ENCODE results near the gene PFDN4.

Gene PFDN4

DNA sequence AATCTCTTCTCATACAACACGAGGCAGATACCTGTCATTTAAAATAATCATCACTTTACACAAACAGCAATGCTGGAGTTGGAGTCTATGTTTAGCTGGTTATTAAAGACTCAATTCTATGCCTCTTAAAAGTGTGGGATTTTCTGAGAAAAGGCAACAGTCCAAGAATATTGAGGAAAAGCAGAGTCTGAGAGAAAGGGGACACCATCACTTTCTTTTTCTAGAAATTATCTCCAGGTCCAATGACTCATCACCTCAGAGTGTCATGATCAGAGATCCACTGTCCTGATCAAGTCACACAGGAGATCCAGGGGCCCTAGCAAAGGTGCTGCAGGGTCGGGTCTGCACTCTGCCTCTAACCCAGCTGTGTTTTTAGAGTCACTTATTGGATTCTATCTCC is 42.1 kb upstream of the PFDN4 start:
- H3K4me3 ChIP-seq (ENCODE audit: low read depth in 1 of 5, low read length in 5 of 5), result no peak overlapping the region
- H3K9me3 ChIP-seq (ENCODE audit: control insufficient read depth in 5 of 5, low read length in 5 of 5), result no peaks in the 10 kb centered on the region
- H3K27ac ChIP-seq (ENCODE audit: low read depth, low read length), result no peak overlapping the region
- no peaks in the 10 kb centered on the region for H3K4me1 ChIP-seq (ENCODE audit: control insufficient read depth in 5 of 5, insufficient read depth in 5 of 5, low read length in 5 of 5)
- no peak overlapping the region for H3K9ac ChIP-seq (ENCODE audit: low read length in 5 of 5)
- no peaks in the 10 kb centered on the region for H3K36me3 ChIP-seq (ENCODE audit: control insufficient read depth in 5 of 5, insufficient read depth in 5 of 5, low read length in 5 of 5)
- peaks cover 5 to 36% (median 29%) of the 10 kb centered on the region in 5 donors for H3K27me3 ChIP-seq (ENCODE audit: control insufficient read depth in 5 of 5, insufficient read depth in 4 of 5, low read length in 5 of 5)

- no peak overlapping the region for H3K4me3 ChIP-seq (ENCODE audit: low read depth in 1 of 5, low read length in 5 of 5)
- H3K27me3 ChIP-seq (ENCODE audit: control insufficient read depth in 5 of 5, insufficient read depth in 4 of 5, low read length in 5 of 5), result peaks cover 9 to 46% (median 35%) of the 10 kb centered on the region in 5 donors
- no peak overlapping the region for H3K27ac ChIP-seq (ENCODE audit: low read depth, low read length)
- H3K4me1 ChIP-seq (ENCODE audit: control insufficient read depth in 5 of 5, insufficient read depth in 5 of 5, low read length in 5 of 5), result no peaks in the 10 kb centered on the region
- no peaks in the 10 kb centered on the region for H3K9me3 ChIP-seq (ENCODE audit: control insufficient read depth in 5 of 5, low read length in 5 of 5)
- no peaks in the 10 kb centered on the region for H3K36me3 ChIP-seq (ENCODE audit: control insufficient read depth in 5 of 5, insufficient read depth in 5 of 5, low read length in 5 of 5)
- no peak overlapping the region for H3K9ac ChIP-seq (ENCODE audit: low read length in 5 of 5)
Observed at GRCh38 chr20:54166987-54167662, 40.8 kb upstream of the PFDN4 start.

DNA sequence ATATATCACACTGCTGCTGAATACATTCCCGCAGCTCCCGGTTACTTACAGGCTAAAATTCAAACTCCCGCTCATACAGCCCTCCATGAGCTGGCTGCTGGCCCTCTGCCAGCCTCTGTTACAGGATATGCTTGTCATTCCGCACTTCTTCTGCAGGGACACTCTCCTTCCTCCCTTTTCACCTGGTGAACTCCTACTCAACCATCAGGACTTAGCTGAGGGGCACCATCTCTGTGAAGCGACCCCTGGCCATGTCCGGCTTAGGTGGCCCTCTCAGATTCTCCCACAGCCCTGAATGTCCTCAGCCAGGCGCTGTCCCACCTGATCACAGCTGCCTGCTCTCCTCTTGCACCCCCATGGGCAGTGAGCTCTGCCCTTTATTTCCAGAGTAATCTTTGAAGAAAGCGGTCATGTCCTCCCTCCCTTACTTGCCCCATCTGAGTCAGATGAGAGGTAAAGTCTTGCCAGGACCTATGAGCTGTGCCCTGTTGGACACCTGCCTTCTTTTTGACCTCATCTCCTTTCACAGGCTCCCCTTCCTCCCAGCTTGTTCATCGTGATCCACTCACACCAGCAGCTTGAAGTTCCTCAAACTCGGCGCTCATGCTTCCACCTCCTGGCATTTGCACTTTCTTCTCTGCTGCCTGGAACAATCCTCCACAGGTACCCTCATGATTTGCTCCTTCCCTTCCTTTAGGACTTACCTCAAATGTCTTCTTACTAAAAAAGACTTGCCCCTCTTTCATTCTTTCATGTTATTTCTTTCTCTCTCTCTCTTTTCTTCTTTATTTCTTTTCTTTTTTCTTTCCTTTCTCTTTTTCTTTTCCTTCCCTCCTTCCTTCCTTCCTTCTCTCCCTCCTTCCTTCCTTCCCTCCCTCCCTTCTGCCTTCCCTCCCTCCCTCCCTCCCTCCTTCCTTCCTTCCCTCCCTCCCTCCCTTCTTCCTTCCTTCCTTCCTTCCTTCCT is 39.7 kb upstream of the PFDN4 start:
- no peaks in the 10 kb centered on the region for H3K9me3 ChIP-seq (ENCODE audit: control insufficient read depth in 5 of 5, low read length in 5 of 5)
- H3K27ac ChIP-seq (ENCODE audit: low read depth, low read length), result no peak overlapping the region
- H3K27me3 ChIP-seq (ENCODE audit: control insufficient read depth in 5 of 5, insufficient read depth in 4 of 5, low read length in 5 of 5), result peaks cover 16 to 51% (median 45%) of the 10 kb centered on the region in 5 donors
- no peak overlapping the region for H3K4me3 ChIP-seq (ENCODE audit: low read depth in 1 of 5, low read length in 5 of 5)
- no peak overlapping the region for H3K9ac ChIP-seq (ENCODE audit: low read length in 5 of 5)
- peaks cover 0 to 7% (median 6%) of the 10 kb centered on the region in 5 donors for H3K4me1 ChIP-seq (ENCODE audit: control insufficient read depth in 5 of 5, insufficient read depth in 5 of 5, low read length in 5 of 5)
- no peaks in the 10 kb centered on the region for H3K36me3 ChIP-seq (ENCODE audit: control insufficient read depth in 5 of 5, insufficient read depth in 5 of 5, low read length in 5 of 5)

DNA sequence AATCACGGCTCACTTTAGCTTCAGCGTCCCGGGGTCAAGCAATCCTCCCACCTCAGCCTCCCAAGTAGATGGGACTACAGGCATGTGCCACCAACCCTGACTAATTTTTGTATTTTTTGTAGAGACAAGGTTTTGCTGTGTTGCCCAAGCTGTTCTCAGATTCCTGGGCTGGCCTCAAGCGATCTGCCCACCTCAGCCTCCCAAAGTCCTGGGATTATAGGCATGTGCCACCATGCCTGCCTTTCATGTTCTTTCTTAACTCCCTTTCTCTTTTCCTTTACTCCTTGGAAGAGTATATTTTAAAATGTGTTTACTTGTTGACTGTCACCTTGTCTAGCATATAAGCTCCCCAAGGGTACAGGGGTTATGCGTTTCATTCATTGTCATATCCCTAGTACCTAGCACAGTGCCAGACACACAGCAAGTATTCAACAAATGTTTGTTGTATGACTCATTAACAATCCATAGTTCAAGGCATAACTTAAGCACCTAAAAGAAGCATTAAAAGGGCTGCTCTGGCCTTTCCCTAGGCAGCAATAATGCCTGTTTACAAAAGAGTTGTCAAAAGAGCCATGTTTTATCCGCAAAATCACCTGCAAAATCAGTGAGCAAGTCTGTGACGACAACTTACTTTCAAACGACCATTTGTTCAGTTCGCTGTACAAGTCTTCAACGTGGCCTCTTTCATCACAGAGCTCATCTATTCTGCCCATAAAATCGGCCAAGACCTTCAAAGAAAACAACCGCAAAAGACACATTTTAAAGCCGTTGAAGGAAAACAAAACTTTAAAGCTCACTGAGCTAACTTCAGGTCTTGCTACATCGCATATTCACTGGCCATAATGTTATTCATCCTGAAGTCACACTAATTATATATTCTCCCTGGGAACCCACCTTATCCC is 38.7 kb upstream of the PFDN4 start:
- Histone ChIP-seq H3K9ac (ENCODE audit: low read length in 5 of 5) (no peak overlapping the region), H3K4me1 (ENCODE audit: control insufficient read depth in 5 of 5, insufficient read depth in 5 of 5, low read length in 5 of 5) (peaks cover 0 to 17% (median 16%) of the 10 kb centered on the region in 5 donors), H3K36me3 (ENCODE audit: control insufficient read depth in 5 of 5, insufficient read depth in 5 of 5, low read length in 5 of 5) (no peaks in the 10 kb centered on the region), H3K27me3 (ENCODE audit: control insufficient read depth in 5 of 5, insufficient read depth in 4 of 5, low read length in 5 of 5) (peaks cover 23 to 59% (median 52%) of the 10 kb centered on the region in 5 donors), H3K4me3 (ENCODE audit: low read depth in 1 of 5, low read length in 5 of 5) (no peak overlapping the region), H3K9me3 (ENCODE audit: control insufficient read depth in 5 of 5, low read length in 5 of 5) (no peaks in the 10 kb centered on the region), H3K27ac (ENCODE audit: low read depth, low read length) (no peak overlapping the region)

GRCh38 chr20:54170026-54170471 is 37.8 kb upstream of the PFDN4 start:
- no peak overlapping the region for H3K27ac ChIP-seq (ENCODE audit: low read depth, low read length)
- H3K4me1 ChIP-seq (ENCODE audit: control insufficient read depth in 5 of 5, insufficient read depth in 5 of 5, low read length in 5 of 5), result peaks cover 0 to 25% (median 23%) of the 10 kb centered on the region in 5 donors
- no peak overlapping the region for H3K9ac ChIP-seq (ENCODE audit: low read length in 5 of 5)
- H3K36me3 ChIP-seq (ENCODE audit: control insufficient read depth in 5 of 5, insufficient read depth in 5 of 5, low read length in 5 of 5), result no peaks in the 10 kb centered on the region
- peaks cover 30 to 64% (median 58%) of the 10 kb centered on the region in 5 donors for H3K27me3 ChIP-seq (ENCODE audit: control insufficient read depth in 5 of 5, insufficient read depth in 4 of 5, low read length in 5 of 5)
- no peaks in the 10 kb centered on the region for H3K9me3 ChIP-seq (ENCODE audit: control insufficient read depth in 5 of 5, low read length in 5 of 5)
- no peak overlapping the region for H3K4me3 ChIP-seq (ENCODE audit: low read depth in 1 of 5, low read length in 5 of 5)

DNA sequence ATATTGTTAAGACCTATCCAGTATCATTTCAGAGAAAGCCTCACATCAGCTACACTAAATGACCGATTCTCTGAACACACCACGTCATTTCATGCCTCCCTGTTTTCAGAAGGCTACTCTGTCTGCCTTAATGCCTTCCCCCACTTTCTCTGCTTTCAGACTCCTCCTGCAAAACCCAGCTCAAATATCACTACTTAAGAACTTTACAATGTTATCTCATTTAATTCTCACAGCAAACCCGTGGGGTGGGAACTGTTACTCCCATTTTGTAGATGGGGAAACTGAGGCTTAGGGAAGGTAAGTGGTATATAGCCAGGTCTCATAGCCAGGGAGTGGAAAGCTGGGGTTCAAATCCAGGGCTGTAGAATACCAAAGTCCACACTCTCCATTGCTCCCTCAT is 36.9 kb upstream of the PFDN4 start:
- H3K27me3 ChIP-seq (ENCODE audit: control insufficient read depth in 5 of 5, insufficient read depth in 4 of 5, low read length in 5 of 5), result peaks cover 30 to 63% (median 61%) of the 10 kb centered on the region in 5 donors
- no peak overlapping the region for H3K9ac ChIP-seq (ENCODE audit: low read length in 5 of 5)
- no peaks in the 10 kb centered on the region for H3K9me3 ChIP-seq (ENCODE audit: control insufficient read depth in 5 of 5, low read length in 5 of 5)
- H3K4me3 ChIP-seq (ENCODE audit: low read depth in 1 of 5, low read length in 5 of 5), result no peak overlapping the region
- no peak overlapping the region for H3K27ac ChIP-seq (ENCODE audit: low read depth, low read length)
- peaks cover 0 to 25% (median 23%) of the 10 kb centered on the region in 5 donors for H3K4me1 ChIP-seq (ENCODE audit: control insufficient read depth in 5 of 5, insufficient read depth in 5 of 5, low read length in 5 of 5)
- H3K36me3 ChIP-seq (ENCODE audit: control insufficient read depth in 5 of 5, insufficient read depth in 5 of 5, low read length in 5 of 5), result no peaks in the 10 kb centered on the region

GRCh38 chr20:54172532-54172855 is 35.4 kb upstream of the PFDN4 start:
- H3K4me3 ChIP-seq (ENCODE audit: low read depth in 1 of 5, low read length in 5 of 5), result no peak overlapping the region

DNA sequence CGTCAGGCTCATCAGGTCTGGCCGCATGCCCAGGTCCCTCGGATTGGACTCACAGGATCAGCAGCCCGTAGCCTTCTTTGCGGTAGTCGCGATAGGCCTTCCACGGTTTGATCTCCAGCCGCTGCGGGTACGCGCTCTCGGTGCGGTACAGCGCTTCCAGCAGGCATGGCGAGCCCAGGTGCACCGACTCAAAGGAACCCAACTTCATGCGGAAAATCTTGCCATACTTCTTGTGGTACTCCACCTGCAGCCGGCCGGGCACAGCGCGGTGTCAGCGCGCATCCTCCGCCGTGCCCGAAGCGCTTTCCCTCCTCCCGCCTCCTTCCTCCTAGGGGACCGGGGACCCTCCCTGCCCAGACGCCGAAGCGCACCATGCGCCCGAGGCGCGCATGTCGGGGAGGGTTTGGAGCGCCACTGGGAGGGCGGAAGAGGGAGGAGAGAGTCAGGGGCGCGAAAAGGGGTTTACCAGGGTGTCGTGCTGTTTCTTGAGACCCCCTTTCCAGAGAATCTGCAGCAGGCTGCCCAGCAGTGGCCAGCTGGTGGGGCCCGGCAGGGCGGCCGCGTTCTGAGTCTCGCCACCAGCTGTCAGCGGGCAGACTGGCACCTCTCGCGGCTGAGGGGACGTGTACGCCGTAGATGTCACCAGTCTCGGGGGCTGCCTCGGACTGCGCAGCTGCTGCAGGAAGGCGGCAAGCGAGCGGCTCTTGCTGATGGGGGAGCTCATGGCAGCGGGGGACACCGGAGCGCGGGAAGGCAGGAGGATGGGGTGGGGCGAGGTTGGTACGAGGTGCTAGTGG is 34.8 kb upstream of the PFDN4 start:
- Histone ChIP-seq H3K4me1 (ENCODE audit: control insufficient read depth in 5 of 5, insufficient read depth in 5 of 5, low read length in 5 of 5) (peaks cover 0 to 25% (median 23%) of the 10 kb centered on the region in 5 donors), H3K27ac (ENCODE audit: low read depth, low read length) (no peak overlapping the region), H3K9ac (ENCODE audit: low read length in 5 of 5) (no peak overlapping the region), H3K36me3 (ENCODE audit: control insufficient read depth in 5 of 5, insufficient read depth in 5 of 5, low read length in 5 of 5) (no peaks in the 10 kb centered on the region), H3K4me3 (ENCODE audit: low read depth in 1 of 5, low read length in 5 of 5) (peak overlapping the region in 1 of 5 donors; percentile 4), H3K27me3 (ENCODE audit: control insufficient read depth in 5 of 5, insufficient read depth in 4 of 5, low read length in 5 of 5) (peaks cover 30 to 61% (median 53%) of the 10 kb centered on the region in 5 donors), H3K9me3 (ENCODE audit: control insufficient read depth in 5 of 5, low read length in 5 of 5) (no peaks in the 10 kb centered on the region)

More at GRCh38 chr20:54172532-54172855, 35.4 kb upstream of the PFDN4 start:
- no peaks in the 10 kb centered on the region for H3K9me3 ChIP-seq (ENCODE audit: control insufficient read depth in 5 of 5, low read length in 5 of 5)
- H3K9ac ChIP-seq (ENCODE audit: low read length in 5 of 5), result no peak overlapping the region
- H3K27ac ChIP-seq (ENCODE audit: low read depth, low read length), result no peak overlapping the region
- no peaks in the 10 kb centered on the region for H3K36me3 ChIP-seq (ENCODE audit: control insufficient read depth in 5 of 5, insufficient read depth in 5 of 5, low read length in 5 of 5)
- H3K4me1 ChIP-seq (ENCODE audit: control insufficient read depth in 5 of 5, insufficient read depth in 5 of 5, low read length in 5 of 5), result peaks cover 0 to 25% (median 23%) of the 10 kb centered on the region in 5 donors
- peaks cover 30 to 64% (median 56%) of the 10 kb centered on the region in 5 donors for H3K27me3 ChIP-seq (ENCODE audit: control insufficient read depth in 5 of 5, insufficient read depth in 4 of 5, low read length in 5 of 5)

All from subcutaneous abdominal adipose tissue (tissue), 5 donors.